Caco-2 (cell line): ENCODE measurements around the gene GMPR. TPM values are rescaled to one million over a fixed set of nuclear protein-coding genes. Genes with fewer than 3 reads are reported as not detected.

Experiments used
- BruUV-seq: library from RNA; stranded (reverse); fragments of 400-500 nt; replicated peaks from 2 replicates; lab custom pipeline; 2021; lab: Mats Ljungman, UMichigan
- CTCF ChIA-PET: fragments of 300-600 bp; sonication (Branson Sonifier 250); formaldehyde crosslinking; loops from one replicate; lab custom pipeline; 2022; ENCODE audit warnings: antibody characterized with exemption; lab: Charles Lee
- POLR2A ChIA-PET: fragments of 300-600 bp; sonication (Branson Sonifier 250); formaldehyde crosslinking; loops from one replicate; lab custom pipeline; 2022; ENCODE audit warnings: antibody characterized with exemption; lab: Charles Lee
- DNase-seq, 2 experiments: peaks; one replicate each; pipeline versions ENCODE4 v3.0.0 to v3.0.0-alpha.2; 2020 to 2022
- H3K27me3 ChIP-seq: replicated peaks from 2 replicates; pipeline ENCODE4 v1.6.0; 2011; ENCODE audit warnings: low read length; ENCODE audit not compliant: control insufficient read depth, insufficient read depth
- H3K36me3 ChIP-seq: 2 replicates; pipeline ENCODE4 v1.5.1; 2011; ENCODE audit warnings: low read length; ENCODE audit not compliant: control insufficient read depth, insufficient read depth
- H3K4me1 ChIP-seq: fragments of 250-450 bp; sonication (Bioruptor Pico); 2 replicates; pipeline ENCODE4 v1.5.1; 2020; ENCODE audit warnings: mild to moderate bottlenecking
- H3K4me3 ChIP-seq: 2 replicates; pipeline ENCODE4 v1.5.1; 2011; ENCODE audit warnings: low read depth, mild to moderate bottlenecking, control low read depth, low read length
- H3K9me3 ChIP-seq: fragments of 250-450 bp; sonication (Bioruptor Pico); 2 replicates; pipeline ENCODE4 v1.5.1; 2020; ENCODE audit warnings: mild to moderate bottlenecking, moderate library complexity
- H3K27ac Mint-ChIP-seq: one replicate; pipeline ENCODE4 v1.8.0; 2022; ENCODE audit warnings: mixed read lengths; ENCODE audit not compliant: unreplicated experiment
- H3K27me3 Mint-ChIP-seq: one replicate; pipeline ENCODE4 v1.8.0; 2022; ENCODE audit warnings: mixed read lengths; ENCODE audit not compliant: insufficient read depth, unreplicated experiment
- H3K36me3 Mint-ChIP-seq: one replicate; pipeline ENCODE4 v1.8.0; 2022; ENCODE audit warnings: mild to moderate bottlenecking, mixed read lengths; ENCODE audit not compliant: insufficient read depth, unreplicated experiment
- H3K4me1 Mint-ChIP-seq: one replicate; pipeline ENCODE4 v1.8.0; 2022; ENCODE audit warnings: low read depth, mixed read lengths; ENCODE audit not compliant: unreplicated experiment
- H3K4me3 Mint-ChIP-seq: one replicate; pipeline ENCODE4 v1.8.0; 2022; ENCODE audit warnings: mild to moderate bottlenecking, moderate library complexity, mixed read lengths; ENCODE audit not compliant: unreplicated experiment
- H3K9me3 Mint-ChIP-seq: one replicate; pipeline ENCODE4 v1.8.0; 2022; ENCODE audit warnings: mixed read lengths; ENCODE audit not compliant: unreplicated experiment
- CTCF ChIP-seq, 2 experiments: fragments of 200-600 bp in 1 of 2; IDR thresholded peaks; 1 replicate in 1 of 2; 2 replicates in 1 of 2; pipeline versions ENCODE4 v1.5.1 to v1.8.0; 2011 to 2022; ENCODE audit warnings: antibody characterized with exemption in 1 of 2, control low read depth in 1 of 2, inconsistent platforms in 1 of 2, low read depth in 1 of 2, low read length in 1 of 2, mild to moderate bottlenecking in 1 of 2, moderate library complexity in 1 of 2; ENCODE audit not compliant: insufficient read depth in 1 of 2, severe bottlenecking in 1 of 2, unreplicated experiment in 1 of 2
- intact Hi-C: fragments of 100-400 bp; cut with micrococcal nuclease; formaldehyde crosslinking; loops from one replicate; pipeline ENCODE4 v1.10.0; 2022; ENCODE audit not compliant: unreplicated experiment
- total RNA-seq: library from RNA; stranded (reverse); gene quantifications from 2 replicates; pipeline ENCODE4 v1.2.3, GENCODE V29; 2022

GMPR gene
- total RNA-seq, 1 experiment from 2014 or later: 1.3 TPM

- Histone ChIP-seq H3K4me1 (no peaks in the 10 kb centered on the region), H3K9me3 (no peaks in the 10 kb centered on the region), H3K4me3 (no peak overlapping the region), H3K36me3 (no peaks in the 10 kb centered on the region), H3K27me3 (no peaks in the 10 kb centered on the region)
- H3K27me3 Mint-ChIP-seq: no peaks in the 10 kb centered on the region
- H3K27ac Mint-ChIP-seq: no peak overlapping the region
- ChIA-PET POLR2A (no interaction called here), CTCF (no interaction called here)
- TF ChIP-seq CTCF (IDR thresholded peaks at IDR 0.05; ENCODE audit: insufficient read depth in 1 of 2, low read depth in 1 of 2, low read length in 1 of 2, severe bottlenecking in 1 of 2, unreplicated experiment in 1 of 2): no peak
- no peak overlapping the region for H3K4me3 Mint-ChIP-seq
- intact Hi-C loops: no loop called here
- BruUV-seq: no TSS peak
- H3K36me3 Mint-ChIP-seq: peaks cover 7% of the 10 kb centered on the region
- no peak for DNase-seq
- no peaks in the 10 kb centered on the region for H3K9me3 Mint-ChIP-seq
- H3K4me1 Mint-ChIP-seq: no peaks in the 10 kb centered on the region
These were observed 83.4 kb downstream of the GMPR start for GRCh38 chr6:16321826-16322225.

GRCh38 chr6:16322666-16323312 lies 84.4 kb downstream of the GMPR start:
- Histone ChIP-seq H3K36me3 (no peaks in the 10 kb centered on the region), H3K4me3 (no peak overlapping the region), H3K4me1 (no peaks in the 10 kb centered on the region), H3K27me3 (no peaks in the 10 kb centered on the region), H3K9me3 (no peaks in the 10 kb centered on the region)
- Mint-ChIP-seq H3K36me3 (peaks cover 2% of the 10 kb centered on the region), H3K4me3 (no peak overlapping the region), H3K27ac (no peak overlapping the region), H3K27me3 (no peaks in the 10 kb centered on the region), H3K4me1 (no peaks in the 10 kb centered on the region), H3K9me3 (no peaks in the 10 kb centered on the region)
- no TSS peak for BruUV-seq
- ChIA-PET POLR2A (no interaction called here), CTCF (interaction anchor here (1.0 kb wide), 1 partner anchor 9 kb away, joined by 4 read pairs; no protein-coding TSS in a partner anchor)
- TF ChIP-seq CTCF (IDR thresholded peaks at IDR 0.05; ENCODE audit: insufficient read depth in 1 of 2, low read depth in 1 of 2, low read length in 1 of 2, severe bottlenecking in 1 of 2, unreplicated experiment in 1 of 2): no peak
- no peak for DNase-seq
- intact Hi-C loops: no loop called here

GRCh38 chr6:16324184-16324583 lies 85.8 kb downstream of the GMPR start:
- intact Hi-C loops: no loop called here
- H3K4me3 ChIP-seq: no peak overlapping the region
- DNase-seq: no peak
- H3K27me3 Mint-ChIP-seq: no peaks in the 10 kb centered on the region
- BruUV-seq: no TSS peak
- H3K4me3 Mint-ChIP-seq: no peak overlapping the region
- no peaks in the 10 kb centered on the region for H3K36me3 ChIP-seq
- no peaks in the 10 kb centered on the region for H3K27me3 ChIP-seq
- ChIA-PET CTCF (no interaction called here), POLR2A (no interaction called here)
- no peaks in the 10 kb centered on the region for H3K36me3 Mint-ChIP-seq
- TF ChIP-seq CTCF (IDR thresholded peaks at IDR 0.05; ENCODE audit: insufficient read depth in 1 of 2, low read depth in 1 of 2, low read length in 1 of 2, severe bottlenecking in 1 of 2, unreplicated experiment in 1 of 2): no peak
- no peaks in the 10 kb centered on the region for H3K4me1 Mint-ChIP-seq
- H3K9me3 ChIP-seq: no peaks in the 10 kb centered on the region
- H3K4me1 ChIP-seq: no peaks in the 10 kb centered on the region
- no peak overlapping the region for H3K27ac Mint-ChIP-seq
- no peaks in the 10 kb centered on the region for H3K9me3 Mint-ChIP-seq
